HepG2 (cell line): Measurements from ENCODE around the gene RASA3. TPM values are rescaled to one million over a fixed set of nuclear protein-coding genes. Genes with fewer than 3 reads are reported as not detected.

Experiments
- ELF1 ChIP-seq: sonication (generic); formaldehyde crosslinking; IDR thresholded peaks from 2 replicates; pipeline ENCODE4 v1.4.0; 2020; ENCODE audit warnings: missing genetic modification reagents
- FOSL1 ChIP-seq: sonication (generic); formaldehyde crosslinking; IDR thresholded peaks from 2 replicates; pipeline ENCODE4 v1.9.0; 2021; ENCODE audit warnings: missing genetic modification reagents, borderline replicate concordance
- GTF2F1 ChIP-seq: fragments of 150-350 bp; IDR thresholded peaks from 2 replicates; pipeline ENCODE4 v1.6.1; 2014; ENCODE audit warnings: low read length
- HOMEZ ChIP-seq: IDR thresholded peaks from 2 replicates; pipeline ENCODE4 v1.6.1; 2016; ENCODE audit warnings: low read depth
- KDM5A ChIP-seq: fragments of 200-600 bp; sonication (generic); IDR thresholded peaks from 2 replicates; pipeline ENCODE4 v1.7.0; 2018; ENCODE audit warnings: antibody characterized with exemption, mild to moderate bottlenecking, low read length, borderline replicate concordance
- RNF2 ChIP-seq: fragments of 450-650 bp; conservative IDR thresholded peaks from 2 replicates; pipeline ENCODE4 v1.6.1; 2016; ENCODE audit warnings: low read depth
- SAP130 ChIP-seq: IDR thresholded peaks from 2 replicates; pipeline ENCODE4 v1.6.1; 2016; ENCODE audit warnings: low read depth
- SUZ12 ChIP-seq: fragments of 150-350 bp; IDR thresholded peaks from 2 replicates; pipeline ENCODE4 v1.6.1; 2014; ENCODE audit warnings: low read depth, low read length
- ZEB1 ChIP-seq: IDR thresholded peaks from 2 replicates; pipeline ENCODE4 v1.6.1; 2012; ENCODE audit warnings: mild to moderate bottlenecking, low read depth, inconsistent platforms; ENCODE audit not compliant: insufficient replicate concordance
- ZNF136 ChIP-seq: sonication (generic); formaldehyde crosslinking; IDR thresholded peaks from 2 replicates; pipeline ENCODE4 v1.8.1; 2022; ENCODE audit warnings: low read depth, mild to moderate bottlenecking, moderate library complexity, missing genetic modification reagents
- ZNF232 ChIP-seq: sonication (generic); formaldehyde crosslinking; IDR thresholded peaks from 2 replicates; pipeline ENCODE4 v1.4.0; 2020; ENCODE audit warnings: missing genetic modification reagents, borderline replicate concordance
- ZNF616 ChIP-seq: sonication (generic); formaldehyde crosslinking; IDR thresholded peaks from 2 replicates; pipeline ENCODE4 v1.5.0; 2020; ENCODE audit warnings: low read depth, mild to moderate bottlenecking, missing genetic modification reagents
- ZNF710 ChIP-seq: sonication (generic); formaldehyde crosslinking; IDR thresholded peaks from 2 replicates; pipeline ENCODE4 v1.5.0; 2020; ENCODE audit warnings: mild to moderate bottlenecking, missing genetic modification reagents, borderline replicate concordance
- polyA plus RNA-seq, 8 experiments: library from polyadenylated mRNA; depleted of rRNA in 3 of 8; stranded (reverse) in 7 of 8; unstranded in 1 of 8; fragments of >200 nt; fragmentation: Illumina TruSeq in 4 of 8; extraction: Trizol in 4 of 8; gene quantifications; 2 replicates each; pipeline versions ENCODE4 v1.2.1 to v1.2.3, GENCODE V29; 2011 to 2016; ENCODE audit warnings: low read depth in 4 of 8, missing spikeins in 1 of 8, mixed read lengths in 1 of 8; ENCODE audit not compliant: insufficient read depth in 1 of 8
- total RNA-seq, 5 experiments: library from RNA; depleted of rRNA; stranded (reverse); fragments of >200 nt; fragmentation: Illumina TruSeq; extraction: Trizol; gene quantifications; 2 replicates each; pipeline ENCODE4 v1.2.3, GENCODE V29; 2016; ENCODE audit warnings: low read depth in 1 of 5
- TF ChIP-seq, protein P1 (sequence below): sonication (generic); formaldehyde crosslinking; IDR thresholded peaks from 2 replicates; pipeline ENCODE4 v1.4.0; 2020; ENCODE audit warnings: missing genetic modification reagents
- TF ChIP-seq, protein P2 (sequence below): sonication (generic); formaldehyde crosslinking; IDR thresholded peaks from 2 replicates; pipeline ENCODE4 v1.8.1; 2022; ENCODE audit warnings: mild to moderate bottlenecking, missing genetic modification reagents
- TF ChIP-seq, protein P3 (sequence below): sonication (generic); formaldehyde crosslinking; IDR thresholded peaks from 2 replicates; pipeline ENCODE4 v1.8.0; 2022; ENCODE audit warnings: missing genetic modification reagents, low read depth, mild to moderate bottlenecking, borderline replicate concordance
- TF ChIP-seq, protein P4 (sequence below): sonication (generic); formaldehyde crosslinking; IDR thresholded peaks from 2 replicates; pipeline ENCODE4 v1.4.0; 2020; ENCODE audit warnings: mild to moderate bottlenecking, missing genetic modification reagents
- TF ChIP-seq, protein P5 (sequence below): sonication (generic); formaldehyde crosslinking; IDR thresholded peaks from 2 replicates; pipeline ENCODE4 v1.5.1; 2020; ENCODE audit warnings: mild to moderate bottlenecking, moderate library complexity, missing genetic modification reagents

RASA3 gene
- total and polyA plus RNA-seq, 2 of the 13 experiments (the other 11 are each of a cell fraction or from before 2014, with no cell fraction given): 0.05 TPM; not detected in 1

- TF ChIP-seq, protein P1, sequence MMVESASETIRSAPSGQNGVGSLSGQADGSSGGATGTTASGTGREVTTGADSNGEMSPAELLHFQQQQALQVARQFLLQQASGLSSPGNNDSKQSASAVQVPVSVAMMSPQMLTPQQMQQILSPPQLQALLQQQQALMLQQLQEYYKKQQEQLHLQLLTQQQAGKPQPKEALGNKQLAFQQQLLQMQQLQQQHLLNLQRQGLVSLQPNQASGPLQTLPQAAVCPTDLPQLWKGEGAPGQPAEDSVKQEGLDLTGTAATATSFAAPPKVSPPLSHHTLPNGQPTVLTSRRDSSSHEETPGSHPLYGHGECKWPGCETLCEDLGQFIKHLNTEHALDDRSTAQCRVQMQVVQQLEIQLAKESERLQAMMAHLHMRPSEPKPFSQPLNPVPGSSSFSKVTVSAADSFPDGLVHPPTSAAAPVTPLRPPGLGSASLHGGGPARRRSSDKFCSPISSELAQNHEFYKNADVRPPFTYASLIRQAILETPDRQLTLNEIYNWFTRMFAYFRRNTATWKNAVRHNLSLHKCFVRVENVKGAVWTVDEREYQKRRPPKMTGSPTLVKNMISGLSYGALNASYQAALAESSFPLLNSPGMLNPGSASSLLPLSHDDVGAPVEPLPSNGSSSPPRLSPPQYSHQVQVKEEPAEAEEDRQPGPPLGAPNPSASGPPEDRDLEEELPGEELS: peak; percentile 45; the same call in 1 of the 2 replicates
- TF ChIP-seq HOMEZ (CRISPR knock-in tag): no peak
- no peak for TF ChIP-seq ZNF136
- TF ChIP-seq SAP130 (CRISPR knock-in tag): peak; percentile 16; the same call in 1 of the 2 replicates
- no peak for TF ChIP-seq SUZ12
- no peak for TF ChIP-seq ZNF616 (CRISPR knock-in tag)
- TF ChIP-seq ZEB1: no peak
- TF ChIP-seq, protein P2, sequence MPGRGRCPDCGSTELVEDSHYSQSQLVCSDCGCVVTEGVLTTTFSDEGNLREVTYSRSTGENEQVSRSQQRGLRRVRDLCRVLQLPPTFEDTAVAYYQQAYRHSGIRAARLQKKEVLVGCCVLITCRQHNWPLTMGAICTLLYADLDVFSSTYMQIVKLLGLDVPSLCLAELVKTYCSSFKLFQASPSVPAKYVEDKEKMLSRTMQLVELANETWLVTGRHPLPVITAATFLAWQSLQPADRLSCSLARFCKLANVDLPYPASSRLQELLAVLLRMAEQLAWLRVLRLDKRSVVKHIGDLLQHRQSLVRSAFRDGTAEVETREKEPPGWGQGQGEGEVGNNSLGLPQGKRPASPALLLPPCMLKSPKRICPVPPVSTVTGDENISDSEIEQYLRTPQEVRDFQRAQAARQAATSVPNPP (CRISPR knock-in tag): no peak
- TF ChIP-seq ZNF710 (CRISPR knock-in tag): no peak
- TF ChIP-seq, protein P3, sequence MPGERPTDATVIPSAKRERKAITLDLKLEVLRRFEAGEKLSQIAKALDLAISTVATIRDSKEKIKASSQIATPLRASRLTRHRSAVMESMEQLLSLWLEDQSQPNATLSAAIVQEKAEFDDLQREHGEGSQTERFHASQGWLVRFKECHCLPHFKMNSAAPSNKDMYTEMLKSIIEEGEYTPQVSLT (CRISPR knock-in tag): no peak
- no peak for TF ChIP-seq FOSL1 (CRISPR knock-in tag)
- TF ChIP-seq KDM5A: no peak
- TF ChIP-seq, protein P4, sequence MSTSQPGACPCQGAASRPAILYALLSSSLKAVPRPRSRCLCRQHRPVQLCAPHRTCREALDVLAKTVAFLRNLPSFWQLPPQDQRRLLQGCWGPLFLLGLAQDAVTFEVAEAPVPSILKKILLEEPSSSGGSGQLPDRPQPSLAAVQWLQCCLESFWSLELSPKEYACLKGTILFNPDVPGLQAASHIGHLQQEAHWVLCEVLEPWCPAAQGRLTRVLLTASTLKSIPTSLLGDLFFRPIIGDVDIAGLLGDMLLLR: no peak
- TF ChIP-seq RNF2: peak; percentile 65; the same call in 1 of the 2 replicates
- TF ChIP-seq, protein P5, sequence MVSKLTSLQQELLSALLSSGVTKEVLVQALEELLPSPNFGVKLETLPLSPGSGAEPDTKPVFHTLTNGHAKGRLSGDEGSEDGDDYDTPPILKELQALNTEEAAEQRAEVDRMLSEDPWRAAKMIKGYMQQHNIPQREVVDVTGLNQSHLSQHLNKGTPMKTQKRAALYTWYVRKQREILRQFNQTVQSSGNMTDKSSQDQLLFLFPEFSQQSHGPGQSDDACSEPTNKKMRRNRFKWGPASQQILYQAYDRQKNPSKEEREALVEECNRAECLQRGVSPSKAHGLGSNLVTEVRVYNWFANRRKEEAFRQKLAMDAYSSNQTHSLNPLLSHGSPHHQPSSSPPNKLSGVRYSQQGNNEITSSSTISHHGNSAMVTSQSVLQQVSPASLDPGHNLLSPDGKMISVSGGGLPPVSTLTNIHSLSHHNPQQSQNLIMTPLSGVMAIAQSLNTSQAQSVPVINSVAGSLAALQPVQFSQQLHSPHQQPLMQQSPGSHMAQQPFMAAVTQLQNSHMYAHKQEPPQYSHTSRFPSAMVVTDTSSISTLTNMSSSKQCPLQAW: no peak
- TF ChIP-seq ZNF232: peak; percentile 56; the same call in 1 of the 2 replicates
- no peak for TF ChIP-seq ELF1 (CRISPR knock-in tag)
- TF ChIP-seq GTF2F1: no peak
These were observed 29.5 kb upstream of the RASA3 start (continued) for GRCh38 chr13:114161644-114162532.
